ENCODE measurements around the gene BRAF. TPM values are rescaled to one million over a fixed set of nuclear protein-coding genes. Genes with fewer than 3 reads are reported as not detected.

The BRAF gene
- total RNA-seq, 1 donor from 2014 or later = 40.2 TPM

DNA sequence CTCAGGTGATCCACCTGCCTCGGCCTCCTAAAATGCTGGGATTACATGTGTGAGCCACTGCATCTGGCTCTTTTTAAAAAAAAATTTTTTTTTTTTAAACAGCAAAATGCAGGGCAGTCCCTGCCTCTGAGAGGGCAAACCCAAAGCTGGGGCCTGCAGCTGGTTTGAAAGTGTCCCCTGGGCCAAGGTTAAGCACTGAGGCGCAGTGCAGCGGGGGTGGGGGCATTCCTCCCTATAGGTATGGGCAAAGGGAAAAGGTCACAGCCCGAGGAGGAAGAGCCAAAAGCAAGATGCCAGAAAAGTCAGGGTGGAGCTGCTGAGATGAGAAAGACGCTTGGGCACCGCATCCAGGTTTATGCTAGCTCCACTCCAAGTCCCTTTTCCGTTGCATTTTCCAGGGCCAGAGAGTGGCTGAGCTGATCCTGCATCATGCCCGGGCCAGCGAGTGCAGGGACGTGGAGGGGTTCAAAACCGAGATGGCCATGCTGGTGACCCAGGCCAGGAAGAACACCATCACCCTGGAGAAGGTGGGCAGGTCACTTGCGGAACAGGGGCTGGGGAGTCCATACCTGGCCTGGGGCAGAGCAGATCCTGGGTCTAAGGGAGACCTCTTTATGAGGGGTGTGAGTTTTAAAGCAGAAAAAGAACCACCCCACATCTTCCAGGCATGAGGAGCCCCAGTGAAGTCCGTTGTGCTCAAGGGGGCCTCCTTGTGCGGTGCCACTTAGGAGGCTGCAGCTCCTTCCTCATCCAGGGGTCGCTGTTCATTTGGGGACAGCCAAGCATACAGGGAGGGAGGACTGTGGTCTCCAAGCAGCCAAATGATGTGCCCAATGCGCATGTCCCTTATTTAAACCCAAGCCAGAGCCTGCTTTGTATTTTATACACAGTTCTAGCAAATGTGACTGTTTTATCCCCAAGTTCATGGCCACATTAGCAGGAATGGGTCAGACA is 235.3 kb downstream of the BRAF start:
- ATAC-seq (no peak), DNase-seq (no peak)
- Histone ChIP-seq H3K9me3 (no peaks in the 10 kb centered on the region), H3K36me3 (peaks cover 35% of the 10 kb centered on the region), H3K4me3 (no peak overlapping the region), H3K27me3 (no peaks in the 10 kb centered on the region), H3K27ac (no peak overlapping the region), H3K4me1 (no peaks in the 10 kb centered on the region)
- TF ChIP-seq, protein P1, sequence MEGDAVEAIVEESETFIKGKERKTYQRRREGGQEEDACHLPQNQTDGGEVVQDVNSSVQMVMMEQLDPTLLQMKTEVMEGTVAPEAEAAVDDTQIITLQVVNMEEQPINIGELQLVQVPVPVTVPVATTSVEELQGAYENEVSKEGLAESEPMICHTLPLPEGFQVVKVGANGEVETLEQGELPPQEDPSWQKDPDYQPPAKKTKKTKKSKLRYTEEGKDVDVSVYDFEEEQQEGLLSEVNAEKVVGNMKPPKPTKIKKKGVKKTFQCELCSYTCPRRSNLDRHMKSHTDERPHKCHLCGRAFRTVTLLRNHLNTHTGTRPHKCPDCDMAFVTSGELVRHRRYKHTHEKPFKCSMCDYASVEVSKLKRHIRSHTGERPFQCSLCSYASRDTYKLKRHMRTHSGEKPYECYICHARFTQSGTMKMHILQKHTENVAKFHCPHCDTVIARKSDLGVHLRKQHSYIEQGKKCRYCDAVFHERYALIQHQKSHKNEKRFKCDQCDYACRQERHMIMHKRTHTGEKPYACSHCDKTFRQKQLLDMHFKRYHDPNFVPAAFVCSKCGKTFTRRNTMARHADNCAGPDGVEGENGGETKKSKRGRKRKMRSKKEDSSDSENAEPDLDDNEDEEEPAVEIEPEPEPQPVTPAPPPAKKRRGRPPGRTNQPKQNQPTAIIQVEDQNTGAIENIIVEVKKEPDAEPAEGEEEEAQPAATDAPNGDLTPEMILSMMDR (IDR thresholded peaks at IDR 0.05) = no peak
- intact Hi-C loops (cut with DNase I) = no loop called here

DNA sequence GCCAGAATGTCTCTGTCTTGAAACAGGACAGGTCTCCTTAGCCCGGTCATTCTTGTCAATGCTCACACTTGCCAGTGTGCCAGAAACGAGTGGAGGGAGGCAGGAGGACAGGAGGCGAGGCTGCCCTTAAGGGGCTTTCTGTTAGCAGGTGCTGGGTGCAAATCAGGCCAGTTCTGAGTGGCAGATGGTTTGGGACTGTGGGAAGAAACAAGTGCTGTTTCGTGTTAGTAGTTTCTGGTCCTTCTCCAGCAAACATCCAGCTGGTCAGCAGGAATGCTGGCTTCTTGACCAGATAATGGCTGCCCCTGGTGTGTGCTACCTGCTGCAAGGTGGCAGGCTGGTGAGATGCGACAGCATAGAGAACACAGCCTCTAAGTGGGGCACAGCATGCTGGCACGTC is 236.4 kb downstream of the BRAF start:
- H3K27ac ChIP-seq = no peak overlapping the region
- no peaks in the 10 kb centered on the region for H3K27me3 ChIP-seq
- no peak for ATAC-seq
- H3K4me1 ChIP-seq = no peaks in the 10 kb centered on the region
- TF ChIP-seq, protein P1 (IDR thresholded peaks at IDR 0.05) = no peak
- peaks cover 35% of the 10 kb centered on the region for H3K36me3 ChIP-seq
- no peaks in the 10 kb centered on the region for H3K9me3 ChIP-seq
- no peak overlapping the region for H3K4me3 ChIP-seq
- no peak for DNase-seq
- intact Hi-C loops (cut with DNase I) = no loop called here

DNA sequence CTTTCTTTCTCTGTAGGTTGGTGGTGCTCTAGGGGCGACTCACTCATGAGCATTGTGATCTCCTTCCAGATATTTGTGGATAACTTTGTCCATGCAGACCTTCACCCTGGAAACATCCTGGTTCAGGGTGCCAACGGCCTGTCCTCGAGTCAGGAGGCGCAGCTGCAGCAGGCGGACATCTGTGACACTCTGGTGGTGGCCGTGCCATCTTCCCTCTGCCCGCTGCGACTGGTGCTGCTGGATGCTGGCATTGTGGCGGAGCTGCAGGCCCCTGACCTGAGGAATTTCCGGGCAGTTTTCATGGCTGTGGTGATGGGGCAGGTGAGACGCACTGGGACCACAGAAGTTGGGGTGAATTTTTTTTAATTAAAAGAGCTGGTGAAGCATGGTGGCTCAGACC is 237.8 kb downstream of the BRAF start:
- DNase-seq (no peak), ATAC-seq (no peak)
- Histone ChIP-seq H3K27me3 (no peaks in the 10 kb centered on the region), H3K4me3 (no peak overlapping the region), H3K4me1 (no peaks in the 10 kb centered on the region), H3K9me3 (no peaks in the 10 kb centered on the region), H3K36me3 (peaks cover 29% of the 10 kb centered on the region), H3K27ac (no peak overlapping the region)
- TF ChIP-seq, protein P1 (IDR thresholded peaks at IDR 0.05) = no peak
- intact Hi-C loops (cut with DNase I) = no loop called here

DNA sequence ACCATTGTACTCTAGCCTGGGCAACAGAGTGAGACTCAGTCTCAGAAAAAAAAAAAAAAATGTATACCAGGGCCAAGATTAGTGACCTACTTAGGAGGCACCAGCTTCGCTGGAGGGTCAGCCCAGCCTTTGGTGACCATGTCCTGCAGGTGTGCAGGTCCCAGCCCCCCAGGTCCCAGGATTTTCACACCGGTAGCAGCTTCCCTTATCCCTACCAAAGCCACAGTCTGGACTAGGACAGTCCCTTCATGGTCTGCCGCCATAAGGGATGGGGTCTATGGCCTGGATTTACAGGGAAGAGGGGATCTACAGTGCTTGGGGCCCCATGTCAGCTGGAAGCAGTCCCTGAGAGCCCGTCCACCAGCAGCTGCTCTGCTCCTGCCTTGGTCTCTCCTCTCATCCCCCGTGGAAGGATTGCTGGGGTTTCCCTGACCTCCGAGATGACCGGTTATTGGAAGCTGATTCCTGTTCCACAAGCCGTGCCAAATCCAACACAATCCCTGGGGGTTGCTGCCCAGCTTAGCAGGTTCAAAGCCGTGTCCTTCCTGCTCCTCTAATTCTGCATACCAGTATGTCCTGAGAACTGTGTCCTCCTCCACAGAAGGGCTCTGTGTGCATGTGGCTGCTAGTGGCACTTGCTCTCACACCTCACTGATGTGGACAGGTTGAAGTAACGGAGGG is 239.2 kb downstream of the BRAF start:
- no peaks in the 10 kb centered on the region for H3K9me3 ChIP-seq
- peaks cover 35% of the 10 kb centered on the region for H3K36me3 ChIP-seq
- no peak for ATAC-seq
- H3K27me3 ChIP-seq = no peaks in the 10 kb centered on the region
- no peak overlapping the region for H3K27ac ChIP-seq
- intact Hi-C loops (cut with DNase I) = no loop called here
- H3K4me3 ChIP-seq = no peak overlapping the region
- no peaks in the 10 kb centered on the region for H3K4me1 ChIP-seq
- TF ChIP-seq, protein P1 (IDR thresholded peaks at IDR 0.05) = no peak
- DNase-seq = no peak

DNA sequence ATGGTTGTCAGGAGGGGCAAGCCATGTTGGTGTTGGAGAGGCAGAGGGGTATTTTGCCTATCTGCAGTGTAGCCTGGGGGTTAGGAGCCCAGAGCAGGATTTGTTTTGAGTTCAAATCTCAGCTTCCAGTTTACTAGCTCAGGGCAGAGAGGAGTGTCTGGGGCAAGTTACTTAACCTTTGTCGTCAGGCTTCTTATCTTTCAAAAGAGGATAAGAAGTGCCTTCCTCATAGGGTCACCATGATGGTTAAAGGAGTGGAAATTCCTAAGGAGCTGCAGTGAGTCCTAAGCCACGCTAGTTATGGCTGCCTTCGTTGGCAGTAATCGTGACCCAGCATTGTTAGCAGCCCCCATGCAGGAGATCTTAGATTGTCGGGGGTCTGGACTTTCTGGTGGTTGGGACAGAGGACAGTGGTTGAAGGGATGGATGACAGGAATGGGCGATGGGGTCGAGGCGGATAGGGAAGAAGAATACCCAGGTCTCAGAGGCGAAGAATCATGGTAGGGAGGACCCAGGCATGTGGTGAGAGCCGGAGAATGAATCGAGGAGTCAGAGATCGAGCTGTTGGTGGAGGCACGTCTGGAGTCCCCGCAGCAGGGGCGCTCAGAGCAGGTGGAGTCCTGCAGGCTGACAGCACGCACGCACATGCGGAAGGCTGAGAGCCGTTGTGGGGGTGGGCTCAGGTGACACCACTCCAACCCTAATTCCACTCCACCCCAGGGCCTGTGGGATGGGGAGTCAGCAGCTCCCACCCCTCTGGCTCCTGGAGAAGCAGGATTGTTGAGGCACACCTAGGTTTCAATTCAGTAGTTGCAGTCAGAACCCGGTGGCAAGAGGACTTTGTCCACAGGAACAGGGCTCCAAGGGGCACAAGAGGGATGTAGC is 240.4 kb downstream of the BRAF start:
- Histone ChIP-seq H3K36me3 (peaks cover 36% of the 10 kb centered on the region), H3K27ac (no peak overlapping the region), H3K9me3 (no peaks in the 10 kb centered on the region), H3K27me3 (no peaks in the 10 kb centered on the region), H3K4me3 (no peak overlapping the region), H3K4me1 (no peaks in the 10 kb centered on the region)
- DNase-seq (no peak), ATAC-seq (peak; percentile 19)
- TF ChIP-seq, protein P1 (IDR thresholded peaks at IDR 0.05) = no peak
- intact Hi-C loops (cut with DNase I) = no loop called here
